HPDE6-E6E7 (cell line): Measurements from ENCODE around the gene TACO1.

Experiments used
- DNase-seq: peaks from one replicate; pipeline ENCODE4 v3.0.0; 2011; ENCODE audit warnings: missing footprints; ENCODE audit errors: extremely low spot score

TACO1 gene

DNA sequence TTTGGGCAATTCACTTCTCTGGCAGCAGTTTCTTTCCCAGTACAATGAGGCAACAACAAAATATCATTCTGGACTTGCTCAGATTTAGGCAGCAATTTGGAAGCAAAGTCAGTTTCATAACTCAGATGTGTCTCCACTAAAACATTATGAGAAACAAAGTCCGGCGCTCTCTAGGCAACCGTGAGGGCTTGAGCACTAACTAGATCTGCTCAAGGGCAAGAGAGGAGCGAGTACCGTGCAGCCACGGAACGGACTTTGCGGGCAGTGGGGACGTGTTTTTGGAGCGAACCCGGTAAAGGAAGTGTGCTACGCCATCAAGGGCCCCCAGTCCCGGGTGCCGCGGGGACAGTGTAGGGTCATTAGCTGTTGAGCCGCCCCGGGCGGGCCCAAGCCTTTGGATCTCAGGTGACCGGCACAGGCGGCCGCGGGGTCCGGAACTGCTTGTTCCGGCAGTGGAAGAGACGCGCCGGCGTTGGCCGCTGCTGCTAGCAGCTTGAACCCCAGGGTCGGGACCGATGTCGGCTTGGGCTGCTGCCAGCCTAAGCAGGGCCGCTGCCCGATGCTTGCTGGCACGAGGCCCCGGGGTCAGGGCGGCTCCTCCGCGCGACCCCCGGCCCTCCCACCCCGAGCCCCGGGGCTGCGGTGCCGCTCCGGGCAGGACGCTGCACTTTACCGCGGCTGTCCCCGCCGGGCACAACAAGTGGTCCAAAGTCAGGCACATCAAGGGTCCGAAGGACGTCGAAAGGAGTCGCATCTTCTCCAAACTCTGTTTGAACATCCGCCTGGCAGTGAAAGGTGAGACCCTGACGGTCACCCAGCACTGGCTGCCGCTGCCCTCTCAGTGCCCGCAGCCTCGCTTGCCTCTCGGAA lies at the start of gene TACO1:
Gene TACO1, plus strand, starts transcription at position 327 of the 870 bp plus-strand sequence. Its CDS starts 189 bp downstream, at position 516.
- peak; percentile 78 for DNase-seq

DNA sequence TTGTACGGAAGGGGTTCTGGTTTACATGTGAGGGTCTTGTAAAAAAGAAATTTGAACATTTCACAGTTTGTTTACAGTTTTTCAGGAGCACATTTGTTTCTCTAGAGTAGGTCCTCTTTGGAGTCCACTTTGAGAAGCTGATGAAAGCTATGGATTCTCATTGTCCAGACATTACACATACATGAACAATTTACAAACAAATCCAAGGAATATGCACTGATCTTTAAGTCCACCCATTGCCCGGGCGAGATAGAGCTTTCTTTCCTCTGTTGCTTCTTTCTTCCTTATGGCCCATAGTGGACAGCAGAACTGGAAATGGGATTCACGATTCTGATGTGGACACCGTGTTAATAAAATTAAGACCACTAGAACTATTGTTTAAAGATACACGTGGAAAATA lies 48.5 kb upstream of the TACO1 start:
- DNase-seq = no peak

DNA sequence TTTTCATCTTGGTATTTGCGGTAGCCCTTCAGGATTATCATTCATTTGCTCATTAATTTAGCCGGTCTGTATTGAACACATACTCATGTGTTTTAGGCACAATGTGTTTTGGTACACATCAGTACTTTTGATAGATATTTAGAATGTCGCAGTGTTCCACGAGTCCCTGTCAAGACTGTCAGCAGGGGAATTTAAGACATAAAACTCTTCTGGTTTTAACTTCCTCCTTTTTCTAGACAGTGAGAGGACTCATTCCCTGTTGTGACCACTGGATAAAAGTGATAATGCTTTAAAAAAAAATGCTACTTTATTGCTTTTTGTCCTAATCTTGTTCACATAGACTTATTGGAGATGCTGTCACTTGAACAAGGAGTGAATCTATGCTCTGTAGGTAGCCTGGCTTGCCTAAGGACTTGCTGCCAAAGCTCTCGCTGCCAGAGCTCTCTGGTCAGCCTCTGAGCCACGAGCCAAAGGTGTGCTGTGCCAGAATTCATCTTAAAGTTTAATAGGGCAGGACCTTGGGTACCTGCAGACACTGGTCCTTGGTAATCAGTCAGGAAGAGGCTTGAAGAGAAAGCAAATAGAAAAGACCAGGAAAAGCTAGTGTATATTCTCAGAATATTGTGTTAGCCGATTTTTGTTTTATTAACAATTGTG lies 45.1 kb upstream of the TACO1 start:
- no peak for DNase-seq

DNA sequence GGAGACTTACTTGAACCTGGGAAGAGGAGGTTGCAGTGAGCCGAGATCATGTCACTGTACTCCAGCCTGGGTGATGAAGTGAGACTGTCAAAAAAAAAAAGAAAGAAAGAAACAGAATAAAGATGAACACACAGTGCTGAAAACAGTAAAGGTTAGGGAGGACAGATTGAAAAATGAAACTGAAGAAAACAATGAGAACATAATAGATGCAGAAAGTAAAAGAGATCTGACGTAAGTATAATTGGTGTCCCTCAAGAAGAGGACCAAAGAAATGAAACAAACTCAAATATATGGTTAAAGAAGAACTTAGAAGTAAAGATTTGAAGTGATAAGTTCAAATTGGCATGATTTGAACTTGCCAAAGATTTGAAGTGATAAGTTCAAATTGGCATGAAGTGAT lies 43.3 kb upstream of the TACO1 start:
- no peak for DNase-seq

DNA sequence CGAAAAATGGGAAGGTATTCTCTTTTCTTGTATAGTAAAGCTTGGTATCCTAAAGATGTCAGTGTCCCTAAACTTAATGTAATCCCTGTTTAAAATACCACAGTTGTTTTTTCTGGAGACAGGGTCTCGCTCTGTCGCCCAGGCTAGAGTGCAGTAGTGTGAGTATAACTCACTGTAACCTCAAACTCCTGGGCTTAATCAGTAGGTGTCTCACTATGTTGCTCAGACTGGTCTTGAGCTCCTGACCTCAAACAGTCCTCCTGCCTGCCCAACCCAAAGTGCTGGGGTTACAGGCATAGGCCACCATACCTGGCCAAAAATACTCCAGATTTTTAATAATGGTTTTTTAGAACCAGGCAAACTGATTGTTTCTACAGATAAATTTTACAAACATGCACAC lies 42.3 kb upstream of the TACO1 start:
- DNase-seq = no peak

DNA sequence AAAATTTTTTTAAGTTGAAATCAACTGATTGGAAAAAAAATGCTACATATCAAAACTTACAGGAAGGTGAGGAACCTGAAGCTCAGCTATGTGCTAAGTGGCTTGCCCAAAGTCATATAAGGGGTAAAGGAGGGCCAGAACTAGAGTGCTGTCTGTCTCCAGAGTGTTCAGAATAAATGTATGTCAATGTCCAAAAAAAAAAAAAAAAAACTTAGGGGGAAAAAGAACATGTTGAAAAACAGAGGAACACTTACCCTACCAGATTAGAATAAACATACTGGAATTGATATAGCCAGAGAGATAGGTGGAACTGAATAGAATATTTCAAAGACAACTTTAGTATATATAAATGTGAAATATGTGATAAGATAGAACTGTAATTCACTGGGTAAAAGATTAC lies 38.9 kb upstream of the TACO1 start:
- DNase-seq = no peak

DNA sequence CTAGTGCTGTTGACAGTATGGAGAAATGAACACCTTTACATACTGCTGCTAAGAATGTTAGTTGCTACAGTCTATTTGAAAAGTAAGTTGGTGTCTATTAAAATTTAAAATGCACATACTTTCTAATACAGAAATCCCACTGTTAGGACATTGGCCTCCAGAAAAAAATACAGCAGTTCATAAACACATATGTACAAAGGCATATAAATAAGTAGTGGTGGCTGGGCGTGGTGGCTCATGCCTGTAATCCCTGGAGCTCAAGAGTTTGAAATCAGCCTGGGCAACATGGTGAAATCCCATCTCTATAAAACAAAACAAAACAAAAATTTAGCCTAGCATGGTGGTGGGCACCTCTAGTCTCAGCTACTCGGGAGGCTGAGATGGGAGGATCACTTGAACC lies 37.4 kb upstream of the TACO1 start:
- no peak for DNase-seq

DNA sequence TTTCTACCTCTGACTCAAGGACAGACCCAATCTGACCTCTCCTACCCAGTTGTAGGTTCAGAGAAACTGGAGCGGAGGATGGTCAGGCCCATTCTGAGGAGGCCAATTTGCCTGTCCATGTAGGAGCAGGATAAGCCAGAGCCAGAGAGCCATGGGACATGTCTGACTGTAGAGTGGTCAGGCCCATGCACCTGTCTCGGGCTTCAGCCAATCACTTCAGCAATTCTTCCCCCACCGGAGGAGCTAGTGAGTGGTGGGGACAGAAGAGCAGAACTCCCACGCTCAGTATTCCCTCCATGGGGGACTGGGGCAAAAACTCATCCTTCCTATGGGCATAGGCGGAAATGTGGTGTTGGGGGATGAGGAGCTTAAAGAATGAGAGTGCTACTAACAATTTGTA lies 36.1 kb upstream of the TACO1 start:
- DNase-seq = no peak

DNA sequence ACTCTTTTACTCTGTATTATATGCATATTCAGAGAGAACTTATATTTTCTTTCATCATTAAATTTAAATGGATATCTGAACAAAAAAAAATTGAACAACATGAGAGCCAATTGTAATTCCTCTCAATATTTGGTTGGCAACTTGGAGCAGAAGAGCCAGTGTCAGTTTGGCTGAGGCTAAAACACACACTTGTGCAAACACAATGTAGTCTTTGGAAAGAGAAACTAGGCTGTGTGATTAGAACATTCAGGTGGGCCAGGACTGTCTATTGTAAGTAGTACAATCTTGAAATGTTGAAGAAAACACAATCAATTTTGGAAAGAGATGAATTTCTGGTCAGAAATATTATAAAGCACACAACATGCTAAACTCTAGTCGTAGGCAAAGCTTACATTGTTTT lies 33.5 kb upstream of the TACO1 start:
- DNase-seq = no peak

DNA sequence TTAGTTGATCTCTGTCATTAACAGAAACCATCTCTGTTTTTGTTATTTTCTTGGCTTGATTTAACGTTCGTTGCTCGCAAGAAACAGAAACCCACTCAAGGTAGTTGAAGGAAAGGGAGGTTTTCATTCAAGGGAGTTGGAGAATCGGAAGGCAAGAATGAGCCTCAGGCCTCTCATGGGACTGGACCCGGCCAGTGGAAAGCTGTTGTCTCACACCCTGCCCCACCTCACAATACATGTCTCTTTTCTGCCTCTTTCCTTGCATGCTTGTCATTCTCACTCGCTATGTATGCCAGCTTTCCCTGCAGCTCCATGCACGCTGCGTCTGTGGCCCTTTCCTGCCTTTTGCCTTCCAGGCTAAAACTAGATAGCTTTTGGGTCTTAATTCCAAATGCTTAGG lies 32.1 kb upstream of the TACO1 start:
- no peak for DNase-seq

DNA sequence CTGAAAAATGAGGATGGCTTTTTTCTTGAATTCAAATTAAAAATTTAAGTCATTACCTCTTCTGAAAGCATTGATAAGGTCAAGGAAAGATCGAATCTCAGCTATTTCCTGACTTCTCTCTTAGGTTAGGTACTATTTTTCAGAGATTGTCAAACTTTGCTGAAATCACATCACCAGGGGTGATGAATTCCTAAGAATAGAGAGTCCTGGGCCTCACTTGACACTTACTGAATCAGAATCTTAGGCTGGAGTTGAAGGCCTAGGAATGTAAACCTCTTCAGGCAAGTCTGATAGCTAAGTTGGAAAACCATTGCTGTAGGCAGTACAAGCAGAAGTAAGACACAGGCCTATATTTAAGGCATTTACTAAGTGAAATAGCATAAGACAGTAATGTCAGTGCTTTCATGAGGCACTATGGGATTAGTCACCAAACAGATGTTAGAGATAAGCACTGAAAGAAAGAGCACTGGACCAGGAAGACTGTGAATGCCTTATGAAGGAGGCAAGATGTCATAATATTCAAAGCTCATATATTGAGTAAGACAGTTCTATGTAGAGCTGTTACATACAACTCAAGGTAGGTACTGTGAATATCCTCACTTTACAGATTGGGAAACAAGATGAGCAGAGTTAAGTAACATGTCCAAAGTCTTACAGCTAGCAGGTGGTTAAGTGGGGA lies 28.9 kb upstream of the TACO1 start:
- no peak for DNase-seq

DNA sequence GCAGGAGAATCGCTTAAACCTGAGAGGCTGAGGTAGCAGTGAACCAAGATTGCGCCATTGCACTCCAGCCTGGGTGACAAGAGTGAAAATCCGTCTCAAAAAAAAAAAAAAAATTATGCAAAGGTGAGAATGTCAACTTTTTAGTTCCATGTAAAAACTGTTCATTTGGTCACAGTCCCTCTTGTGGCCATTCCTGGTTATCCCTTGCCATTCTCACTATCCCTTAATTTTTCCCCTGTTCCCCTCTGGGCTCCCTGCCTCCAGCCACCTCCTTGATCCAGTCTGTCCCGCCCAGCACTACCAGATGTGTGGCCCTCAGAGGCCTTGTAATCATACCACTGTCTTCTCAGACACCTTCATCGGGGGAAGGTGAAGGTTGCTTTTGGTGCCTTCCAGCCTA lies 27.1 kb upstream of the TACO1 start:
- no peak for DNase-seq

DNA sequence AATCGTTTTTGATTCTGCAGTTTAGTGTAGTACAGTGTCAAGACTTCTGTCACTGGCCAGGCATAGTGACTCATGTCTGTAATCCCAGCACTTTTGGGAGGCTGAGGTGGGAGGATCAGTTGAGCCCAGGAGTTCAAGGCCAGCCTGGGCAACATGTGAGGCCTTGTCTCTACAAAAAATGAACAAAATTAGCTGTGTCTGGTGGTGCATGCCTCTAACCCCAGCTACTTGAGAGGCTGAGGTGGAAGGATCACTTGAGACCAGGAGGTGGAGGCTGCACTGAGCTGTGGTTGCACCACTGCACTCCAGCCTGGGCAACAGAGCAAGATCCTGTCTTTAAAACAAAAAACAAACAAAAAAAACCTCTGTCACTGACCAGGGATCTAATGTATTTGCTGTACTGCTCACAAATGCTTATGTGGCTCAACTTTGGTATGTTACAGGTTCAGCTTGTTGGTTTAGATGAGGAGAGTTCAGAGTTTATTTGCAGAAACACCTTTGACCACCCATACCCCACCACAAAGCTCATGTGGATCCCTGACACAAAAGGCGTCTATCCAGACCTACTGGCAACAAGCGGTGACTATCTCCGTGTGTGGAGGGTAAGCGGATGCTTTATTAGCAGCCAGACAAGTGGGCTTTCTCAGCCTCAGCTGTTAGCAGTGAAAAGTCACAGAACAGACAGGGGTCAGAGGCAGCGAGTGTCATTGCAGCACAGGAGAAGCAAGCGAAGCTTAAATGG lies 22.5 kb upstream of the TACO1 start:
- DNase-seq = no peak

DNA sequence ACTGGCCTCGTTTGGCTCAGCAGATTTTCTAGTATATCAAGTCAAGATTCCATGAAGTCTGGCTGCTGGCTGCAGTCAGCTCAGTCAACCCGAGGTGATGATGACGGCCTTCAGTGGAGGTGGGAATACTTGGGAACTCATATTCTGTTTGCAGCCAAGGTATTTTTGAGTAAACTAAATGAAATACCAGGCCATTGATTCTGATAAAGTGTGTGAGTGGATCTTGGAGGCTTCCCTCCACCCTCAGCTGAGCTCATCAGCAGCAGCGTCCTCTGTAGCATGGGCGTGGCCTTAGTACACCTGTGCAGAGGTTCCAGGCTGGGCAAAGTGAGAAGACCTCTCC lies 22.0 kb upstream of the TACO1 start:
- no peak for DNase-seq

DNA sequence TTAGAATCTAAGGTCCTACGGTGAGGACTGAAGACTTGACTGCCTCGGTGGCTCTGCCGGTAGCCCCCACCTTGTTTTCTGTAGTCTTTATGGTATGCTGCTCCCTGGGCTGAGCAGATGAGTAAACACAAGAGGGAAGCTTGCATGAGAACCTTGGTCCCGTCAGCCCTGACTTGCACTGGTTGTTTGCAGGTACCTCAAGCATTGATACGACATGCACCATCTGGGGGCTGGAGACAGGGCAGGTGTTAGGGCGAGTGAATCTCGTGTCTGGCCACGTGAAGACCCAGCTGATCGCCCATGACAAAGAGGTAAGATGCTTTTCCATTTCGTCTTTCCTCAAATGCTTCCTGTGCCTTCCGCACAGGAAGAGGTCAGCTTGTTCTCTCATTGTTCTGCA lies 21.1 kb upstream of the TACO1 start:
- DNase-seq = no peak

DNA sequence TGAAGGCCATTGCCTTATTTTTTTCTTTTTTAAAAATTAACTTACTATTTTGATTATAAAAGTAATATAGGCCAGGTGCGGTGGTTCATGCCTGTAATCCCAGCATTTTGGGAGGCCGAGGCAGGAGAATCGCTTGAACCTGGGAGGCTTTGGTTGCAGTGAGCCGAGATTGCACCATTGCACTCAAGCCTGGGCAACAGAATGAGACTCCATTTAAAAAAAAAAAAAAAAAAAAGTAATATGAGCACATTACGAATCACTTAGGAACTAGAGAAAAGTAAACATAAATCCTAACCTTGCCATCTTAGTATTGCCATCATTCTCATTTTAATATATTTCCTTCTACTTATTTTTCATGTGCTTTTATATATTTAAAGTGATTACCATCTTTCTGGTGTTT lies 12.9 kb upstream of the TACO1 start:
- no peak for DNase-seq

DNA sequence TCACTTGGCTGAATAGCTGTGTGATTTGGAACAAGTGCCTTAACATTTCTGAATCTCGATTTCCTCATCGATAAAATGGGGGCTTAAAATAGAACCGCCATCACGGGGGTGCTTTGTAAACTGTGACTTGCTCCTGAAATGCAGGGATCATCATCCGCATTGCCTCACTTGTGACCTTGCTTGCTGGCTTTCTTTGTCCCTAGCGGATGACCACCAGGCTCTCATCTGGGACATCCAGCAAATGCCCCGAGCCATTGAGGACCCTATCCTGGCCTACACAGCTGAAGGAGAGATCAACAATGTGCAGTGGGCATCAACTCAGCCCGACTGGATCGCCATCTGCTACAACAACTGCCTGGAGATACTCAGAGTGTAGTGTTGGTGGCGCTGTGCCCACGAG lies 11.9 kb upstream of the TACO1 start:
- DNase-seq = no peak

DNA sequence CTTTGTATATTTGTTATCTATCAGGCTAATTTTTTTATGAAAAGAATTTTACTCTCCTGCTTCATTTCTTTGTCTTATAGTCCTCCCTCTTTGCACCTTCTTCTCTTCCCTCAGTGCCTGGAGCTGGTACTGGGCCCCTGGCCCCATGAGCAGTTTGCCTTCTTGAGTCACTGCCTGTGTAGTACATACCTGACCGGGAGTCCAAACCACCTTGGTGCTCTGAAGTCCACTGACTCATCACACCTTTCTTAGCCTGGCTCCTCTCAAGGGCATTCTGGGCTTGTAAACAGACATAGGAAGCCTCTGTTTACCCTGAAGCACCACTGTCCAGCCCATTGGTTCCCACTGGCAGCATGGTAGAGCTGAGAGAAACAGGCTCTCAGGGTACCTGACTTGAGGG lies 11.0 kb upstream of the TACO1 start:
- no peak for DNase-seq

DNA sequence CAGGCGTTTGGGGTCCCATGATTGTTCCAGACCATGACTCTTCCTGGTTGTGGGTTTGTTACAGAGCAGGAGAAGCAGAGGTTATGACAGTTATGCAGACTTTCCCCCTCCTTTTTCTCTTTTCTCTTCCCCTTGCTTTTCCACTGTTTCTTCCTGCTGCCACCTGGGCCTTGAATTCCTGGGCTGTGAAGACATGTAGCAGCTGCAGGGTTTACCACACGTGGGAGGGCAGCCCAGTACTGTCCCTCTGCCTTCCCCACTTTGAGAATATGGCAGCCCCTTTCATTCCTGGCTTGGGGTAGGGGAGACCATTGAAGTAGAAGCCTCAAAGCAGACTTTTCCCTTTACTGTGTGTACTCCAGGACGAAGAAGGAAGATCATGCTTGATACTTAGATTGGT lies 7.9 kb upstream of the TACO1 start:
- DNase-seq = no peak

DNA sequence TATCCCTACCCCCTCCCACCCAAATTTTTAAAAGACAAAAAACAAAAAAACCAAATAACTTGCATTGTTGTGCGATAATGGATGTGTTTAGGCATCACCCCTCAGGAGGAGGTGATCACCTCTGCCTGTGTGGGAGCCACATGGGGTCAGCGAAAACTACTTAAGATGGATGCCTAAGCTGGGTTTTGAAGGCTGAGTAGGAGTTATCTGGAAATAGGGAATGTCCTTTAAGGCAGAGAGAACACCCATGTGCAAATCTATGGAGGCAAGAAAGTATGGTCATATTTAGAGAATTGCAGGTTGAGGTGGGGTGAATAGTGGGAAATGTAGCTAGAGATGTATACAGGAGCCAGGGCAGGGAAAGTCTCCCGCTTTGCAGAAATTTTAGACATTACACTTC lies 5.6 kb upstream of the TACO1 start:
- DNase-seq = no peak

DNA sequence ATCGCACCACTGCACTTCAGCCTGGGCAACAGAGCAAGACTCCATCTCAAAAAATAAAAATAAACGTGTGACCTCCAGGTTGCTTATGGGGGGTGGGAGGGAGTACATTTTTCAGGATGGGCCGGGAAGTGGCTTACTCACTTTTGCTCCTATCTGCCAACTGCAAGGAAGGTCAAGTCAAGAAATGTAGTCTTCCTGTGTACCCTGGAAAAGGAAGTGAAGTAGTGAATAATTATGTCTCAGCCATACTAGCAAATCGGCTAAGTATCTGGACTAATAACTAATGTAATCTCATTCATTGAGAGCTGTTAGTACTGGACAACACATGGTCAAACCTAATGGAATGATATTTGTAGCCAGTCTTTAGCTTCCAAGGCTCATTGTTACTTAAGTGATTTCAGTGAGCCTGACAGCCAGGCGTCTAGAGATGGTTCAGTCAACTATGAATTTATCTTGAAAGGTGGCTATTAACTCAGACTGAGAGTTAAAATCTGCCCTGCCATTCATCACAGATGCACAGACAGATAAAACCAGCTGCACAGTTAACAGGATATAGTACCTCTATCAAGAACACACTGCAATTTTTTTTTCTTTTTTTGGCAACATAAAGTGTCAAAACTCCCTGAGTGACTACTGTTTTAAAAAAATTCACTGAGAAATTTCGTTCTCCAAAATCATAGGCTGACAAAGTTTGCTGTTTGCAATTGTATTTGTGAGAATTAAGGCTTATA lies 3.7 kb upstream of the TACO1 start:
- no peak for DNase-seq

DNA sequence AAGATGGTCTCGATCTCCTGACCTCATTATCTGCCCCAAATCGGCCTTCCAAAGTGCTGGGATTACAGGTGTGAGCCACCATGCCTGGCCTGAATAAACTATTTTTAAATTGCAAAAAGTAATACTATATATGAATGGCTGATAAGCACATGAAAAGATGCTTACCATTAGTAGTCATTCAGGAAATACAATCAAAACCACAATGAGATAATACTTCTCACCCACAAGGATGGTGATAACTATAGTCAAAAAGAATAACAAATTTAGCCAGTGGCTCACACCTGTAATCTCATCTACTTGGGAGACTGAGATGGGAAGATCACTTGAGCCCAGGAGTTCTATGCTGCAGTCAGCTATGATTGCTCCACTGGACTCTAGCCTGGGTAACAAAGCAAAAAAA lies 2.4 kb upstream of the TACO1 start:
- no peak for DNase-seq
